NCI-H345 treated with DMSO at 0.1 percent for 48 hours (cell line): Measurements from ENCODE around the gene LSM4.

Experiments
- DNase-seq: peaks from one replicate; lab custom pipeline; 2025; ENCODE audit not compliant: unreplicated experiment; lab: John Stamatoyannopoulos, UW

Gene LSM4

DNA sequence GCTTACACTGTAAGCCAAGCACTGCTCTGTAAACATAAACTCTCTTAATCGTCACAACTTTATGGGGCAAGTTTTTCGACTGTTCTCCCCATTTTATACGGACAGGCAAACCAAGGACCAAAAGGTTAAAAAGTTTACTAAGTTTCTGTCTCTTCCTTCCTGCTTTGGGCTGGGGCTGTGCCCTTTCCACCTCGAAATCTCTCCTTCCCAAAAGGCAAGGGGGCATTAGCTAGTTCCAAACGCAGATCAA, 43.7 kb downstream of the LSM4 start:
- DNase-seq = no peak

DNA sequence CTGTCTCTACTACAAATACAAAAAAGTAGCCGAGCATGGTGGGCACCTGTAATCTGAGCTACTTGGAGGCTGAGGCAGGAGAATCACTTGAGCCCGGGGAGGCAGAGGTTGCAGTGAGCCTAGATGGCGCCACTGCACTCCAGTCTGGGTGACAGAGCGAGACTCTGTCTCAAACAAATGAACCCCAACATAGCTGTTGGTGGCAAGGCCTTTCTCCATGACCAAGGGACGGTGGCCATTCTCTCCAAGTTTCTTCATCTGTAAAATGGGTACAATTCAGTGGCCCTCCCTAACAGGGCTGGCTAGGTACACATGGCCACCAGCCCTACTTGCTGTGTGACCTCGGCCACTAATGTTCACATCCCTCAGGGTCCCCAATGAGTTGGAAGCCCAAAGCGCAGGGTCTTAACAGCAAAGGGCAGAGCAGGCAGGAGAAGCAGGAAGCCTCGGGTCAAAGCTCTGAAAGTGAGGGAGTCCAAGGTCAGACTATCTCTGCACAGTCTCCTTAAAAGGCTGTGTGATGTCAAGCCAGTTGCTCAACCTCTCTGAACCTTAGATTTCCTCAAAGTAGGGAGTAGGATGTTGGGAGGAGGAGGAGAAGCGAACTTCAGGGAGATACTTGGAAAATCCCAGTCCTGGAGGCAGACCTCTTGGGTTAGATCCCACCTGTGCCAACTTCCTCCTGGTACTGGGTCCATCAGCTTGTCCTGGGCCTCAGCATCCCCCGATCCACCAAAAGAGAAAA, 44.2 kb downstream of the LSM4 start:
- no peak for DNase-seq

DNA sequence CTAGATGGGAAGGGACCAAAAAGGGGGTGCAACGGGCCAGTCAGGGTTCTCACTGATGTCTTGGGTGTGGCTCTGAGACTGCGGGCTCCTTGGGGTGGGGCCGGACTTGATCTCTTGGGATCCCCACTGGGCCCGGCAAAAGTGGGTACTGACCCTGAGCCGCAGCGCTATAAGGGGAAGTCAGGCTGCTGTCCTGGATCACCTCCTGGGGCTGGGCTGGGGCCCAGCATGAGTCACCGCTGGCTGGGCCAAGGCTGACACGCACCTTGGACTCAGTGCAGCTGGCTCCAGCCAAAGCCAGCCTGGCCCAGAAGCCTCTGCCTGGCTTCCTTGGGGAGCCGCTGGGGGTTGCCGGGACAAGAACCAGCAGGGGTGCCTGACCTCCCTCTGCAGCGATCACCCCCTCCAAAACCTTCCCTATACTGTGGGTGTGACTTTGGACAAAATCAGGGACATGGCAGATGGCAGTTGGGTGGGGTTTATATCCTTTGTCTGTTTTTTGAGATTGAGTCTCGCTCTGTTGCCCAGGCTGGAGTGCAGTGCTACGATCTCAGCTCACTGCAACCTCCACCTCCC, 48.0 kb downstream of the LSM4 start:
- DNase-seq = no peak

DNA sequence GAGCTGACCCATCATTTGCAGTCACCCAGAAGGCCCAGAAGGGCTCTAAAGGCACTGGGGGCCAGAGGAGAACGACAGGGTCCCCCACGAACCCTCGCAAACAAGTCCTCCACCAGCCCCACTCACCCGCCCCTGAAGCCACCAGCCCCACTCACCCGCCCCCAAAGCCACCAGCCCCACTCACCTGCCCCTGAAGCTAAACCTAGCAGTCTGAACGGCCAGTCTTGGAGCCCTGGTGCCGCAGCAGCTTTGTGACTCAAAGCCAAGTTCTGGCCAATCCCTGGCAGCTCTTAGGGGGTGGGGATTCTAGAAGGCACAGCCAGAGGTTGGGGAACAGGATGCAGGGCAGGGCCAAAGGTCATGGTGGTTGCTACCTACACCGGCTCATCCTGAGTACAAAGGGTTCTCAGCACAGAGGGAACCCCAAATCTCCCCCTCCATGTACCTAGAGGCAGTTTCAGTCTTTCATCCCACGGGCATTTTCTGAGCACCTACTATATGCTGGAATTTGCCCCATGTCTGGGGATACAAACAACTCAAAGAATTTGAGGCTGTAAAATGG, 48.6 kb downstream of the LSM4 start, which contains the start of gene IQCN:
Gene IQCN, minus strand, starts transcription at position 234 of the 562 bp plus-strand sequence. CDS start 4,974 bp downstream, outside the sequence.
- DNase-seq = no peak

DNA sequence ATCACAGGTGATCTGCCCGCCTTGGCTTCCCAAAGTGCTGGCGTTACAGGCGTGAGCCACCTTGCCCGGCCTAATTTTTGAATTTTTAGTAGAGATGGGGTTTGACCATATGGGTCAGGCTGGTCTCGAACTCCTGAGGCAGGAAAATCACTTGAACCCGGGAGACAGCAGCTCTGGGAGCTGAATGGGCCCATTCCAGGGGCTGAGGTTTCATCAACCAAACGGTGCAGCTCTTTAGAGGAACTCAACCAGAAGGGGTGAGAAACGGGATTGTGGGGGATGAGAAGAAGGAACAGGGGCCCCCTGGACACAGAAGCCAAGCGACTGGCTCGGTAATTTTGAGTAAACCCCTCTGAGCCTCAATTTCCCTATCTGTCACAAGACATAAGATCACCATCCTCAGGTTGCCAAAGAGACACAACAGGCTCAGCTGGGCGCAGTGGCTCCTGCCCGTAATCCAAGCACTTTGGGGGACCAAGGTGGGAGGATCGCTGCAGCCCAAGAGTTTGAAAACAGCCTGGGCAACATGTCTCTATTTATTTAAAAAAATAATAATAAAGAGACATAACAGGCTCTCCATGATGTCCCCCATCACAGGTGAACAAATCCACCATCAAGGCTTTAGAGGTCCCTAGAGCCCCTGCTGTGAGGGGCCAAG, 49.2 kb downstream of the LSM4 start:
- DNase-seq = no peak

DNA sequence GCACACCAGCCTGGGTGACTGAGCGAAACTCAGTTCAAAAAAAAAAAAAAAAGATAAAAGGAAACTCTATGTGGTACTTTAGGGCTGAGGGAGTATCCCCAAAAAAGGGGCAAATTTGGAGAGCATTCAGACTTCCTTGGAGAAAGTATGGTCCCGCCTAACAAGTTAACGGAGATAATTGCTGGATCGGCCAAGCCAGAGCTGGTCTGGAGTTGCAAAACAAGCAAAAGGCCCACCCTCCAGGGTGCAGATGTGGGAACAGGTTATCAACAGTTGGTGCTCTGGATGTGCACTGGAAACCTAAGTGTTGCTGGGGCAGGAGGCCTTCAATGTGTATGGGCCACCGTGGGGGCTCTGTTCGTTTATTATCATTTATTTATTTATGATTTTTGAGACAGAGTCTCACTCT, 51.4 kb downstream of the LSM4 start:
- DNase-seq = no peak

DNA sequence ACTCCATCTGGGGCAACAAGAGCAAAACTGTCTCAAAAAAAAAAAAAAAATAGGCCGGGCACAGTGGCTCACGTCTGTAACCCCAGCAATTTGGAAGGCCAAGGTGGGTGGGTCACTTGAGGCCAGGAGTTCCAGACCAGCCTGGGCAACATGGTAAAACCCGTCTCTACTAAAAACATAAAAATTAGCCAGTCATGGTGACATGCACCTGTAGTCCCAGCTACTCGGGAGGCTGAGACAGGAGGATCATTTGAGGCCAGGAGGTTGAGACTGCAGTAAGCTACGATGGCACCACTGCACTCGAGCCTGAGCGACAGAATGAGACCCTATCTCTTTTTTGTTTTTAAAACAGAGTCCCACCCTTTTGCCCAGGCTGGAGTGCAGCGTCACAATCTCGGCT, 52.5 kb downstream of the LSM4 start:
- no peak for DNase-seq

DNA sequence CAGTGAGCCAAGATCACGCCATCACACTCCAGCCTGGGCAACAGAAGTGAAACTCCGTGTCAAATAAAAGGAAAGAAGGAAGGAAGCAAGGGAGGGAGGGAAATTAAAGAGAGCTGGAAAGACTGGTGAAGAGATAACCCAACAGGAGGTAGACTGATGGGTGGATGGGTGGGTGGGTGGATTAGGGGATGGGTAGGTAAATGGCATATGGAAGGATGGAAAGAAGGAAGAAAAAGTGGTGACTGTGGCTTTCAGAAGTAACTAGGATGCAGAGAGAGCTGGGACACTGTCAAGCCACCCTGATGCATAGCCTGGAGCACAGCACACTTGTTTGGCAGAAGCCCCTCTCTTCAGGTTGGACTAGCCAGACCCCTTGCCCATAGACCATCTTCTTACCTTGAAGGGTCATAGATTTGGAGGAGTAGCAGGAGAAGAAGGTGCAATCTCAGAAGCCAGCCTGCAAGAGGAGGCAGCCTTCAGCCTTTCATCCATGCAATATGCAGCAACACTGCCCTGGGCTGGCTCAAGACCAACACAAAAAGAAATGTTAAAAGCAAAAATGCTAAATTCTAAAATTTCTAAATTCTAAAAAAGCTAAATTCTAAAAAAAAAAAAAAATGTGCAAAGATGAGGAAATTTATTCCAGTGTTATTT, 53.7 kb downstream of the LSM4 start:
- no peak for DNase-seq

DNA sequence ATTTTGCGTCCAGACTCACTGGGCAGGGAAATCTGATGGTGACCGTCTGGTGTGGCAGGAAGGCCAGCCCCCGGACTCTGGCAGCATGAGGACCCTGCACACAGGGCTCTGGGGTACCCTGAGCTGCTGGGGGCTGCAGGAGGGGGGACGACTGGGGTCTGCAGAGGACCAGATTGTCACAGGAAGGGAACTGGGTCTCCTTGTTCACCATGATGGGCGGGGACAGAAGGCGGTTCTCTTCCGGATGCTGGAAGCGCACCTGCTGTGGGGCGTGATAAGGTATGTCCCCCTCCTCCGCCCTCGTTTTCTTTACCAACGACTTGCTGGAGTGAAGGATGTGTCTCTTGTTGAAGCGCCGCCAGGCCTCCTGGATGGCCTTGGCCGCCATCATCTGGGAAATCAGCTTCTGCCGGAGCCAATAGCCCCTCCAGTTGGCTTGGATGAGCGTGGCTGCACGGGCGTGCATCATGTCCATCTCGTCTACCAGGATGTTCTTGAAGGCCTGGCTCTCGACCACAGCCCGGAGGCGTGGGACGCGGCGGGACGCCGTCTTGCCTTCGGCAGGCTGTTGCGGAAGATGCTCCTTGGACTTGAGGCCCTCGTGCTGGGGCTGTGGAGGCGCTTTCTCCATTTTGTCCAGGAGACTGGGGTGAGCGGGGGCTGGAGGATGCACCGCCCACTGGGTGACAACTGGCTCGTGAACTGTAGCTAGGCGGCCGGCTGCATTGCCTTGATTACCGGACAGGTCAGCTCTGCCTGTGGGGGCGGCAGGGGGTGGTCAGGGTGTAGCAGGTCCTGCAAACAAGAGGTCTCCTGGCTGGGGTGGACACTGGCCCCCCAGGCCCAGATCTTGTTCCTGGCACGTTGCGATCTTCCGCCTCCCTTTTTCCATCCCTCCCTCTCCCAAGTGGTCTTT, 55.8 kb downstream of the LSM4 start:
- DNase-seq = no peak

DNA sequence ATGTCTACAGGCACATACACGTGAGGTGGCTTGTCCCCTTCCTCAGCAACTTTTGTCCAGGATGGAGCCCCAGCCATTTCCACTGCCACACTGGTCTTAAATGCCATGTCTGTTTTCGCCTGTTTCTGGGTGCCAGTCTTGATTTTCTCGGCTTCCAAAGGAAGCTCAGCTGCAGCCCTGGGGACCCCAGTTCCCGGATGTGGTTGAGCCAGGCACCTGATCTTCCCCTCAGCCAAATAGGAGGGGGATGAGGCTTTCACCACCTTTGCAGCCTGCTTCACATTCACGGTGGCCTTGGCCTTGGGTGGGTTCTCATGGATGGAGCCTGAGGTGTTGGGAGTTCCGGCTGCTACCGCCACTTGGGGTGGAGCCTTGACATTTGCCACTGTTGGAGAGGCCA, 57.3 kb downstream of the LSM4 start:
- no peak for DNase-seq

DNA sequence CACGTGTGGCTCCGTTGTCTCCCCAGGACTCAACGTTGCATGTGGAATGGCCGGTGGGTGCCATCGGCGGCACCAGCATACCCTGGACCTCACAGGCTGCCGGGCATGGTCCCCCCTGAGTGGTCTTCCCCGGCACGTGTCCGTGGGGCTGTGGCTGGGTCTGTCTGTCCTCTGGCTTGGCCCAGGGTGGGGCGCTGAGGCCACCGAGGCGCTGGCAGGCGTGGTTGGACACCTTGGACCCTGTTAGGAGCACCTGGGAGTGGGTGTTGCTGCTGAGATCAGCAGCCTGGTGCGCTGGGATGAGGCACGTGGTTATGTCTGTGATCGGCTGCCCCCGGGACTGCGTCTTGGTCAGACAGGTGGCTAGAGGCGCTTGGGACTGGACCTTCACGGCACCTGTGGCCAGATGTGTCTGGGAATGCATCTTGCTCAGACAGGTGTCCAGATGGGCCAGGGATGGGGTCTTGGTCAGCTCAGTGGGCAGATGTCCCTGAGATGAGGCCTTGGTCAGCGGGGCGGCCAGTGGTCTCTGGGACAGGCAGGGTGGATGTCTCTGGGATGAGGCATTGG, 57.8 kb downstream of the LSM4 start:
- DNase-seq = no peak

DNA sequence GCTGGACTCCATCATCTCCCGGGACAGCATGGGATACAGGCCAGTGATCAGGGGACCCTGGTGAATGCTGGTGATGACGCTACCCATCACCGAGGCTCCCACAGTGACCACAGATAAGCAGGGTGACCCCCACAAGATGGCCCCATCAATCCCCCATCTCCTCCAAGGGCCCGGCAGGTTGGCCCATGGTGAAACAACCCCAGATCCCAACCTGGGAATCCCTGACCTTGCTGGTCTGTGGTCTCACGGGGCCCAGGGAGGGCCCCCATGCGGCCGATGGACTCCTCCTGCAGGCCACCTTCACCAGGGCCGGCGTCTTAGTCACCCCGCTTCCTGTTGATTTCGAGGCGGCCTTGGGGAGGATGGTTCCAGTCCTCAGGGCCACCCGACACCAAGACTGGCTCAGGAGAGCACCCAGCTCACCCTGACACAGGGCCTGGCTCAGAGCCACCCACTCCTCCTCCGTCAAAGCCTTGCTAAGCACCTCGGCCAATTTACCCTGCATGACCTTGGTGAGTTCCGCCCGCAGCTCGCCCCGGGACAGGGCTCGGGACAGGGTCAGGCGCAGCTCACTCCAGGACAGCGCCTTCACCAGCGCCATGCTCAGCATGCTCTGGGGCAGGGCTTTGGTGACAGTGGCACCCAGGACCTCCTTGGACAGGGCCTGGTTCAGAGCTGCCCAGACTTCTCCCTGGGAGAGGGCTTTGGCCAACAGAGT, 58.6 kb downstream of the LSM4 start:
- DNase-seq = no peak

DNA sequence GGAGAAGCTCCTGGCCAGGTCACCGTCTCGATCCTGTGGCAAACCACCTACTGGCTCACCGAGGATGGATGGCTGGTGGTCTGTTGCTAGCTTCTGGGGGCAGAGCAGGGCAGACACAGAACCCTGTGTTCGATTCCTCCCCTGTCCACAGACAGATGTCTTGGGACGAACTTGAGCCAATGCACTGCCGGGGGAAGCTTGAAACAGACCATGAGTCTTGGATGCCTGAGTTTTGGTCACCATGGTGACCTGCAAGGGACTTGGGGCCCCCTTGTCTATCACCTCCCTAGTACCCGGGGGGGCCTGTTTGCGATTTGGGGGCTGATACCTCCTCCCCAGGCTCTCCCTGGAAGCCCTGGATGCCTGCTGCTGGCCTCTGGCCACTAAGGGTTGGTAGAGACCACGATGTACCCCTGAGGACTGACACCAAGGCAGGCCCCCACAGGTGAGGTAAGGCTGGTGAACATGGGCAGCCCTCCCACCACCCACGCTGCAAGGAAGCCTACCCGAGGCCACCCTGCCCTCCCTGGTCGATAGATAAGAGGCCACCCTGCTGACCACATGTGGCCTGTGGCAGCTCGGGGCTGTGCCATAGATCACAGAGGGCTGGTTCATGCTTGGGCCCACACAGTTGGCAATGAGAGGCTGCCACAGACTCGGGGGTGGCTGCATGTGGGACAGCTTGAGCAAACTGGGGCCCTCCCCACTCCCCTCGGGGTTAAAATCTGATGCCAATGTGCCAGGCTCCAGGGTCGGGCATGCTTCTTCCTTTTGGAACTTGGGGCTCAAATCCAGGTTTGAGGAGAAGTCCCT, 59.3 kb downstream of the LSM4 start:
- DNase-seq = no peak

DNA sequence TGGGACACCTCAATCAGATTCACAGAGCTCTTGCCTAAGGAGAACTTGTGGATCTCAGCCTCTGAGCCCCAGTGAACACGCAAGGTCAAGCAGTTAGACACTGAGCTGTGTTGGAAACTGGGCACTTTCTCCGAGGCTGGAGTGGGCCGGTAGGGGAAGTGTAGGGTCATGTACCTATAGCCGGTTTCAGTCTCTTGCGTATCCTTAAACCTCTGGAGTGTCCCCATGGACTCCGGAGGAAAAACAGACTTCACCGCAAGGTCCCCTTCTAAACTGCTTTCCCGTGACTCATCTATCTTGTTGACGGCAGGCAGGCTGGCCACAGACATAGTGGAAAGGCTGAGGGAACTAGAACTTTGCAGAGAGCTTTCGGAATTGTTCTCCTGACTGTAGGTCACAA, 60.0 kb downstream of the LSM4 start:
- no peak for DNase-seq

DNA sequence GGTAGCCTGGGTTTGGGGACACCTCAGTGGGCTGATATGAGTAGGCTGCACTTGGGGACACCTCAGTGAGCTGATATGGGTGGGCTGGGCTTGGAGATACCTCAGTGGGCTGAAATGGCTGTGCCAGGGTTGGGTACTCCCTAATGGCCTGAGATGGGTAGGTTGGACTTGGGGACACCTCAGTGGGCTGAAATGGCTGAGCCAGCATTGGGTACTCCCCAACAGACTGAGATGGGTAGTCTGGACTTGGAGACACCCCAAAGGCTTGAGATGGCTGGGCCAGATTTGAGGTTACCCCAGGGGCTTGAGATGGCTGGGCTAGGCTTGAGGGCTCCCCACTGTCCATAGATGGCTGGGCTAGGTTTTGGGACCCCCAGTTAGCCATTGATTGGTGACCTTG, 60.7 kb downstream of the LSM4 start:
- no peak for DNase-seq

DNA sequence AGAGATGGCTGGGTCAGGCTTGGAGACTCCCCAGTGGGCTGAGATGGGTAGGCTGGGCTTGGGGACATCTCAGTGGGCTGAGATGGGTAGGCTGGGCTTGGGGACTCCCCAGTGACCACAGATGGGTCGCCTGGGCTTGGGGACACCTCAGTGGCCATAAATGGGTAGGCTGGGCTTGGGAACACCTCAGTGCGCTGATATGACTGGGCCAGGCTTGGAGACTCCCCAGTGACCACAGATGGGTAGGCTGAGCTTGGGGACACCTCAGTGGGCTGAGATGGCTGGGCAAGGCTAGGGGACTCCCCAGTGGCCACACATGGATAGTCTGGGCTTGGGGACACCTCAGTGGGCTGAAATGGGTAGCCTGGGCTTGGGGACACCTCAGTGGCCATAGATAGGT, 61.4 kb downstream of the LSM4 start:
- no peak for DNase-seq

DNA sequence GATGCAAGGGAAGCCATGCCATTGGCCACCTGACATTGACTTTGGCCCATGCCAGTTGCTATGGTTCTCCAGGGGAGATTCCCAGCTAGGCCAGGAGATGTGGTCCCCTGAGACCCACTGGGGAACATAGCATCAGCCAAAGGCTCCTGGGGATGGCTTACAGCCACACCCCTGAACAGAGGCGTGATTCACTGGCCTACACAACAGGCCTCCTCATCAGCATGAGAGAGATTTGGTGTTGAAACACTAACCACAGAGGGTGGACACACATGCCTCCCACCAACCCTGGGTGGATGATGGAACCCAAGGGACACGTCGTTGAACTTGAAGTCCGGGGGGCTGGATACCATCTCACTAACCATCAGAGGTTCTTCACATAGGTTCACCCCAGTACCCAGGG, 63.0 kb downstream of the LSM4 start:
- DNase-seq = no peak

DNA sequence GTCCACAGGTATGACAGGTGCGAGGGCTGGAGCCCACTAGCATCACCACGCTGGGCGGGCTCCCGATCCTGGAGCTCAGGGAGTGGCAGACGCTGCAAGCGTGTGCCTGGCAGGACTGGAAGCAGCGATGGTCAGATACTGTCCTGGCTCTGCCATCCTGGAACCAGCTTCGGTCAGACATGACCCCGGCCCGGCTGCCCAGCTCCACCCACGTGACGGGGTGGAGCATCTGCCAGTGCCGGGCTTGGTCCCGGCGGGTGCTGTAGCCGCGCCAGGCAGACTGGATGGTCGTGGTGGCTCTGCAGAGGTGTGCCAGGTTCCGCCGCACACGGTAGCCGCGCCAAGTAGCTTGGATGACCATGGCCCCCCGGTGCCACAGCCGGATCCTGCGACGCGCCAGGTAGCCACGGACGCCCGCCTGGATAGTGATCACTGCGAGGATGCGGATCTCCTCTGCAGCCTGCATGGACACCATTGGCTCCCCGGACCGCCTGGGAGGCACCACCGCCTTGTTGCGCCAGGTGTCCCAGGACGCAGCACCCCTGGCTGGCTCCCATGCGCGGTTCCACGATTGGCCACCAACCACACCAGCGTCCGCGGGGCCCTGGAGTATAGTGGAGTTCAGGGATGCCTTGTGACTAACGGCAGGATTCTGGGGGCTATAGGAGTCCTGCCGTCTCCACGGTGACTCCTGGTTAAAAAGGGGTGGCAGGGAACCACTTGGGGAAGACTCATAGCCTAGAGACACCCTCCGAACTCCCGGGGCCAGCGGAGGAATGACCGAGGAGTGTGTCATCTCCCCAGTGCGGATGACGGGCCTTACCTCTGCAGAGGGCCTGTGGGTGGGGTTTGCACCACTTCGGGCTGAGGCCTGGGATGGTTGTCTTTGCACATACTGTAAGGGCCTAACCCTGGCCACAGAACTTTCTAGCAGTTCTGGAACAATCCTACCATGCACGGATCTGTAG, 65.1 kb downstream of the LSM4 start:
- no peak for DNase-seq
